Measurements from ENCODE around the gene SRP54. TPM values are rescaled to one million over a fixed set of nuclear protein-coding genes. Genes with fewer than 3 reads are reported as not detected.

SRP54 gene
- total and polyA plus RNA-seq, 2 of the 13 experiments (the other 11 are each of a cell fraction or from before 2014, with no cell fraction given): 42.2 to 207 TPM

DNA sequence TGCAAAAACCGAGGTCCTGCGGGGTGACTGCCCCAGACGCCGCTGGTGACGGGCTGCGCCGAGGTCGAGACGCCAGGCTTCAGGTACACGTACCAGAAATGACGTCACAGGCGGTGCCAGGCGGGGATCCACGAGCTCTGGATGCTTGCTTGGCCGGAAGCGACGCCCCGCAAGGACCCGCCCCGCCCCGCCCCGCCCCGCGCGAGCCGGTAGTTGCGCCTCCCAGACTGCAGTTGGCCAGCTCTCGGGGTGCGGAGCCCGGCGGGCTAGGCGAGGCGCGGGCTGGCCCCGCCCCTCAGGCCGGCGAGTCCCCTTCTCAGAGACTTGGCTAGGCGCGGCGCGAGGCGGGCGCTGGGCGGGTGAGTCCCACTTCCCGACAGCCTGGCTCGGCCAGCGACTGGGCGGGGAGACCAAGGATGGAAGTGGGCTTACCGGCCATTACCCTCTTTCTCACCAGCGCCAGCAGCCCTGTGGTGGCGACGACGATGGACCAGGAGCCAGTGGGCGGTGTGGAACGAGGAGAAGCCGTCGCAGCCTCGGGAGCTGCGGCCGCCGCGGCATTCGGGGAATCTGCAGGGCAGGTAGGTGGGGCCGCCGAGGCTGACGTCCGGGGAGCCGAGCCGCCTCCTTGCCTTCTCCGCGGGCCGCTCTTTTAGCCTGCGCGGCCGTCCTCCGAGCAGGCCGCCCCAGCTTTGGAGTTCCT, 63.4 kb downstream of the SRP54 start, which contains the start of gene FAM177A1 (continued):
- peak; percentile 86 for TF ChIP-seq ZNF317 (CRISPR knock-in tag; IDR thresholded peaks at IDR 0.05)
- TF ChIP-seq ZC3H4 (CRISPR knock-in tag; IDR thresholded peaks at IDR 0.05; ENCODE audit: borderline replicate concordance): no peak; the same call in 1 of the 2 replicates
- TF ChIP-seq, protein P1, sequence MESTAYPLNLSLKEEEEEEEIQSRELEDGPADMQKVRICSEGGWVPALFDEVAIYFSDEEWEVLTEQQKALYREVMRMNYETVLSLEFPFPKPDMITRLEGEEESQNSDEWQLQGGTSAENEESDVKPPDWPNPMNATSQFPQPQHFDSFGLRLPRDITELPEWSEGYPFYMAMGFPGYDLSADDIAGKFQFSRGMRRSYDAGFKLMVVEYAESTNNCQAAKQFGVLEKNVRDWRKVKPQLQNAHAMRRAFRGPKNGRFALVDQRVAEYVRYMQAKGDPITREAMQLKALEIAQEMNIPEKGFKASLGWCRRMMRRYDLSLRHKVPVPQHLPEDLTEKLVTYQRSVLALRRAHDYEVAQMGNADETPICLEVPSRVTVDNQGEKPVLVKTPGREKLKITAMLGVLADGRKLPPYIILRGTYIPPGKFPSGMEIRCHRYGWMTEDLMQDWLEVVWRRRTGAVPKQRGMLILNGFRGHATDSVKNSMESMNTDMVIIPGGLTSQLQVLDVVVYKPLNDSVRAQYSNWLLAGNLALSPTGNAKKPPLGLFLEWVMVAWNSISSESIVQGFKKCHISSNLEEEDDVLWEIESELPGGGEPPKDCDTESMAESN (CRISPR knock-in tag; conservative IDR thresholded peaks at IDR 0.05): peak; percentile 94
- peak; percentile 98; the same call in 1 of the 2 replicates for TF ChIP-seq ZNF337 (CRISPR knock-in tag; IDR thresholded peaks at IDR 0.05; ENCODE audit: borderline replicate concordance, low read depth)
- peak; percentile 64 for TF ChIP-seq SRSF4 (IDR thresholded peaks at IDR 0.05; ENCODE audit: low read depth, low read length, poor library complexity, severe bottlenecking)
- TF ChIP-seq STAT5B (CRISPR knock-in tag; IDR thresholded peaks at IDR 0.05): peak; percentile 77
- TF ChIP-seq, protein P2, sequence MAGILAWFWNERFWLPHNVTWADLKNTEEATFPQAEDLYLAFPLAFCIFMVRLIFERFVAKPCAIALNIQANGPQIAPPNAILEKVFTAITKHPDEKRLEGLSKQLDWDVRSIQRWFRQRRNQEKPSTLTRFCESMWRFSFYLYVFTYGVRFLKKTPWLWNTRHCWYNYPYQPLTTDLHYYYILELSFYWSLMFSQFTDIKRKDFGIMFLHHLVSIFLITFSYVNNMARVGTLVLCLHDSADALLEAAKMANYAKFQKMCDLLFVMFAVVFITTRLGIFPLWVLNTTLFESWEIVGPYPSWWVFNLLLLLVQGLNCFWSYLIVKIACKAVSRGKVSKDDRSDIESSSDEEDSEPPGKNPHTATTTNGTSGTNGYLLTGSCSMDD (CRISPR knock-in tag; IDR thresholded peaks at IDR 0.05): peak; percentile 27; the same call in 1 of the 2 replicates
- no peak; the same call in 1 of the 2 replicates for TF ChIP-seq PAX8 (CRISPR knock-in tag; IDR thresholded peaks at IDR 0.05; ENCODE audit: borderline replicate concordance)
- peak; percentile 78; the same call in 1 of the 2 replicates for TF ChIP-seq ZKSCAN8 (CRISPR knock-in tag; IDR thresholded peaks at IDR 0.05; ENCODE audit: borderline replicate concordance)
- TF ChIP-seq ARNT (IDR thresholded peaks at IDR 0.05): no peak
- no peak for TF ChIP-seq GTF3A (CRISPR knock-in tag; conservative IDR thresholded peaks at IDR 0.05)
- TF ChIP-seq POGZ (CRISPR knock-in tag; IDR thresholded peaks at IDR 0.05): peak; percentile 97
- TF ChIP-seq ZNF563 (CRISPR knock-in tag; IDR thresholded peaks at IDR 0.05): peak; percentile 99
- peak; percentile 89 for TF ChIP-seq HNRNPLL (IDR thresholded peaks at IDR 0.05; ENCODE audit: low read depth, low read length, poor library complexity, severe bottlenecking)
- TF ChIP-seq MTA1 (CRISPR knock-in tag; IDR thresholded peaks at IDR 0.05; ENCODE audit: borderline replicate concordance): peak; percentile 97
- TF ChIP-seq TMF1 (CRISPR knock-in tag; IDR thresholded peaks at IDR 0.05; ENCODE audit: low read depth): peak; percentile 93; the same call in 1 of the 2 replicates
- TF ChIP-seq ZNF773 (CRISPR knock-in tag; IDR thresholded peaks at IDR 0.05; ENCODE audit: borderline replicate concordance): peak; percentile 98
- TF ChIP-seq DMAP1 (CRISPR knock-in tag; IDR thresholded peaks at IDR 0.05): peak; percentile 87; the same call in 1 of the 2 replicates
- peak; percentile 80; the same call in 1 of the 2 replicates for TF ChIP-seq NR1H2 (CRISPR knock-in tag; IDR thresholded peaks at IDR 0.05; ENCODE audit: borderline replicate concordance, low read depth)
- peak; percentile 97 for TF ChIP-seq KDM2A (CRISPR knock-in tag; IDR thresholded peaks at IDR 0.05; ENCODE audit: borderline replicate concordance, low read depth)
- TF ChIP-seq, protein P3, sequence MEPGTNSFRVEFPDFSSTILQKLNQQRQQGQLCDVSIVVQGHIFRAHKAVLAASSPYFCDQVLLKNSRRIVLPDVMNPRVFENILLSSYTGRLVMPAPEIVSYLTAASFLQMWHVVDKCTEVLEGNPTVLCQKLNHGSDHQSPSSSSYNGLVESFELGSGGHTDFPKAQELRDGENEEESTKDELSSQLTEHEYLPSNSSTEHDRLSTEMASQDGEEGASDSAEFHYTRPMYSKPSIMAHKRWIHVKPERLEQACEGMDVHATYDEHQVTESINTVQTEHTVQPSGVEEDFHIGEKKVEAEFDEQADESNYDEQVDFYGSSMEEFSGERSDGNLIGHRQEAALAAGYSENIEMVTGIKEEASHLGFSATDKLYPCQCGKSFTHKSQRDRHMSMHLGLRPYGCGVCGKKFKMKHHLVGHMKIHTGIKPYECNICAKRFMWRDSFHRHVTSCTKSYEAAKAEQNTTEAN (CRISPR knock-in tag; conservative IDR thresholded peaks at IDR 0.05): peak; percentile 90
- TF ChIP-seq ZNF670 (CRISPR knock-in tag; IDR thresholded peaks at IDR 0.05; ENCODE audit: borderline replicate concordance): peak; percentile 49; the same call in 1 of the 2 replicates
- no peak for TF ChIP-seq ZNF672 (CRISPR knock-in tag; IDR thresholded peaks at IDR 0.05)
- no peak for TF ChIP-seq ZNF496 (CRISPR knock-in tag; IDR thresholded peaks at IDR 0.05; ENCODE audit: insufficient replicate concordance)
- TF ChIP-seq, protein P4, sequence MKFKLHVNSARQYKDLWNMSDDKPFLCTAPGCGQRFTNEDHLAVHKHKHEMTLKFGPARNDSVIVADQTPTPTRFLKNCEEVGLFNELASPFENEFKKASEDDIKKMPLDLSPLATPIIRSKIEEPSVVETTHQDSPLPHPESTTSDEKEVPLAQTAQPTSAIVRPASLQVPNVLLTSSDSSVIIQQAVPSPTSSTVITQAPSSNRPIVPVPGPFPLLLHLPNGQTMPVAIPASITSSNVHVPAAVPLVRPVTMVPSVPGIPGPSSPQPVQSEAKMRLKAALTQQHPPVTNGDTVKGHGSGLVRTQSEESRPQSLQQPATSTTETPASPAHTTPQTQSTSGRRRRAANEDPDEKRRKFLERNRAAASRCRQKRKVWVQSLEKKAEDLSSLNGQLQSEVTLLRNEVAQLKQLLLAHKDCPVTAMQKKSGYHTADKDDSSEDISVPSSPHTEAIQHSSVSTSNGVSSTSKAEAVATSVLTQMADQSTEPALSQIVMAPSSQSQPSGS (CRISPR knock-in tag; IDR thresholded peaks at IDR 0.05): peak; percentile 99
